Measurements from ENCODE around the gene PLGRKT.
"Not testable (repeated sequence)": the region's sequence is repeated elsewhere in the genome, so short reads cannot be mapped to it uniquely, and the experiment has no call there.

Gene PLGRKT

GRCh38 chr9:5338992-5339981, 98.4 kb downstream of the PLGRKT start, which contains the start of gene RLN1:
Gene RLN1 (minus strand): TSS chr9:5339876. CDS start chr9:5339746, 130 bp downstream.
- H3K27me3 Mint-ChIP-seq; DNase-seq (ENCODE audit: low spot score in 2 of 2); H3K36me3 Mint-ChIP-seq (ENCODE audit: insufficient read depth); H3K4me1 Mint-ChIP-seq; H3K9me3 Mint-ChIP-seq: not testable (repeated sequence)
- Mint-ChIP-seq H3K4me3 (peak within 1 kb of the TSS; percentile 63), H3K27ac (ENCODE audit: low read depth) (peak within 1 kb of the TSS; percentile 30)
- ATAC-seq (replicated peaks; ENCODE audit: extremely low read depth, poor library complexity, severe bottlenecking) = peak; percentile 97

GRCh38 chr9:5336688-5337087, 101.0 kb downstream of the PLGRKT start:
- peak overlapping the region; percentile 16 for H3K27ac Mint-ChIP-seq (ENCODE audit: low read depth)
- no peaks in the 10 kb centered on the region for H3K9me3 Mint-ChIP-seq
- H3K36me3 Mint-ChIP-seq (ENCODE audit: insufficient read depth) = peaks cover 9% of the 10 kb centered on the region
- peak in 1 of 2 donors; percentile 22 for DNase-seq (ENCODE audit: low spot score in 2 of 2)
- H3K4me1 Mint-ChIP-seq = peaks cover 19% of the 10 kb centered on the region
- no peaks in the 10 kb centered on the region for H3K27me3 Mint-ChIP-seq
- ATAC-seq (replicated peaks; ENCODE audit: extremely low read depth, poor library complexity, severe bottlenecking) = no peak
- peak overlapping the region; percentile 41 for H3K4me3 Mint-ChIP-seq

GRCh38 chr9:5331276-5331675, 106.4 kb downstream of the PLGRKT start:
- Mint-ChIP-seq H3K4me1 (peaks cover 52% of the 10 kb centered on the region), H3K36me3 (ENCODE audit: insufficient read depth) (peaks cover 12% of the 10 kb centered on the region)
- H3K27ac Mint-ChIP-seq (ENCODE audit: low read depth); ATAC-seq (replicated peaks; ENCODE audit: extremely low read depth, poor library complexity, severe bottlenecking); H3K27me3 Mint-ChIP-seq; DNase-seq (ENCODE audit: low spot score in 2 of 2); H3K9me3 Mint-ChIP-seq; H3K4me3 Mint-ChIP-seq: not testable (repeated sequence)

GRCh38 chr9:5326893-5327548, 110.7 kb downstream of the PLGRKT start:
- Mint-ChIP-seq H3K27me3 (no peaks in the 10 kb centered on the region), H3K27ac (ENCODE audit: low read depth) (peak overlapping the region; percentile 81), H3K4me1 (peaks cover 42% of the 10 kb centered on the region), H3K4me3 (peak overlapping the region; percentile 41), H3K9me3 (no peaks in the 10 kb centered on the region), H3K36me3 (ENCODE audit: insufficient read depth) (peaks cover 5% of the 10 kb centered on the region)
- ATAC-seq (replicated peaks; ENCODE audit: extremely low read depth, poor library complexity, severe bottlenecking) (peak; percentile 85), DNase-seq (ENCODE audit: low spot score in 2 of 2) (peak; percentile 44 to 52)

GRCh38 chr9:5326187-5326586, 111.5 kb downstream of the PLGRKT start:
- DNase-seq (ENCODE audit: low spot score in 2 of 2) (no peak), ATAC-seq (replicated peaks; ENCODE audit: extremely low read depth, poor library complexity, severe bottlenecking) (no peak)
- Mint-ChIP-seq H3K4me3 (no peak overlapping the region), H3K4me1 (peaks cover 42% of the 10 kb centered on the region), H3K36me3 (ENCODE audit: insufficient read depth) (peaks cover 3% of the 10 kb centered on the region), H3K27me3 (no peaks in the 10 kb centered on the region), H3K27ac (ENCODE audit: low read depth) (peak overlapping the region; percentile 72), H3K9me3 (no peaks in the 10 kb centered on the region)

- not testable (repeated sequence) for H3K4me1 Mint-ChIP-seq; ATAC-seq (replicated peaks; ENCODE audit: extremely low read depth, poor library complexity, severe bottlenecking); H3K27ac Mint-ChIP-seq (ENCODE audit: low read depth); H3K4me3 Mint-ChIP-seq; H3K9me3 Mint-ChIP-seq; H3K36me3 Mint-ChIP-seq (ENCODE audit: insufficient read depth); DNase-seq (ENCODE audit: low spot score in 2 of 2); H3K27me3 Mint-ChIP-seq
Measured at GRCh38 chr9:5321601-5322000, 116.1 kb downstream of the PLGRKT start.

GRCh38 chr9:5321058-5321457, 116.7 kb downstream of the PLGRKT start:
- Mint-ChIP-seq H3K9me3 (no peaks in the 10 kb centered on the region), H3K27ac (ENCODE audit: low read depth) (no peak overlapping the region), H3K4me3 (no peak overlapping the region), H3K27me3 (no peaks in the 10 kb centered on the region), H3K4me1 (peaks cover under 1% of the 10 kb centered on the region), H3K36me3 (ENCODE audit: insufficient read depth) (peaks cover 1% of the 10 kb centered on the region)
- ATAC-seq (replicated peaks; ENCODE audit: extremely low read depth, poor library complexity, severe bottlenecking) (no peak), DNase-seq (ENCODE audit: low spot score in 2 of 2) (no peak)

GRCh38 chr9:5316406-5316805, 121.3 kb downstream of the PLGRKT start:
- not testable (repeated sequence) for H3K4me3 Mint-ChIP-seq; H3K9me3 Mint-ChIP-seq; DNase-seq (ENCODE audit: low spot score in 2 of 2); H3K27ac Mint-ChIP-seq (ENCODE audit: low read depth); H3K4me1 Mint-ChIP-seq; H3K36me3 Mint-ChIP-seq (ENCODE audit: insufficient read depth); ATAC-seq (replicated peaks; ENCODE audit: extremely low read depth, poor library complexity, severe bottlenecking); H3K27me3 Mint-ChIP-seq

- Mint-ChIP-seq H3K4me3 (no peak overlapping the region), H3K27me3 (peaks cover 14% of the 10 kb centered on the region), H3K9me3 (peaks cover 9% of the 10 kb centered on the region), H3K27ac (ENCODE audit: low read depth) (no peak overlapping the region), H3K4me1 (no peaks in the 10 kb centered on the region), H3K36me3 (ENCODE audit: insufficient read depth) (peaks cover 1% of the 10 kb centered on the region)
- DNase-seq (ENCODE audit: low spot score in 2 of 2) (no peak), ATAC-seq (replicated peaks; ENCODE audit: extremely low read depth, poor library complexity, severe bottlenecking) (no peak)
Measured at GRCh38 chr9:5315187-5315923, 122.4 kb downstream of the PLGRKT start.

GRCh38 chr9:5310851-5311250, 126.9 kb downstream of the PLGRKT start:
- no peak overlapping the region for H3K4me3 Mint-ChIP-seq
- peaks cover 24% of the 10 kb centered on the region for H3K27me3 Mint-ChIP-seq
- DNase-seq (ENCODE audit: low spot score in 2 of 2) = no peak
- no peak for ATAC-seq (replicated peaks; ENCODE audit: extremely low read depth, poor library complexity, severe bottlenecking)
- H3K4me1 Mint-ChIP-seq = peaks cover 8% of the 10 kb centered on the region
- no peak overlapping the region for H3K27ac Mint-ChIP-seq (ENCODE audit: low read depth)
- H3K9me3 Mint-ChIP-seq = peaks cover 9% of the 10 kb centered on the region
- H3K36me3 Mint-ChIP-seq (ENCODE audit: insufficient read depth) = no peaks in the 10 kb centered on the region

Data from central memory CD8-positive, alpha-beta T cell (primary cell).